Measurements from ENCODE around the gene PCK2.

The PCK2 gene

GRCh38 chr14:24074625-24075484, 19.3 kb upstream of the PCK2 start:
- in situ Hi-C loops (cut with MboI; ENCODE audit: low sequenced_read_pairs): no loop called here

GRCh38 chr14:24075485-24076301, 18.4 kb upstream of the PCK2 start:
- in situ Hi-C loops (cut with MboI; ENCODE audit: low sequenced_read_pairs): no loop called here

GRCh38 chr14:24076302-24076601, 17.9 kb upstream of the PCK2 start:
- in situ Hi-C loops (cut with MboI; ENCODE audit: low sequenced_read_pairs): no loop called here

- in situ Hi-C loops (cut with MboI; ENCODE audit: low sequenced_read_pairs): no loop called here
These were observed 17.0 kb upstream of the PCK2 start for GRCh38 chr14:24077086-24077485.

GRCh38 chr14:24078146-24078545, 16.0 kb upstream of the PCK2 start:
- in situ Hi-C loops (cut with MboI; ENCODE audit: low sequenced_read_pairs): no loop called here

GRCh38 chr14:24079491-24080141, 14.5 kb upstream of the PCK2 start:
- in situ Hi-C loops (cut with MboI; ENCODE audit: low sequenced_read_pairs): no loop called here

- in situ Hi-C loops (cut with MboI; ENCODE audit: low sequenced_read_pairs): no loop called here
These were observed 14.0 kb upstream of the PCK2 start for GRCh38 chr14:24080142-24080530.

- in situ Hi-C loops (cut with MboI; ENCODE audit: low sequenced_read_pairs): no loop called here
These were observed 13.0 kb upstream of the PCK2 start for GRCh38 chr14:24080888-24081738.

GRCh38 chr14:24081739-24082211, 12.3 kb upstream of the PCK2 start:
- in situ Hi-C loops (cut with MboI; ENCODE audit: low sequenced_read_pairs): no loop called here

GRCh38 chr14:24082411-24083080, 11.6 kb upstream of the PCK2 start:
- in situ Hi-C loops (cut with MboI; ENCODE audit: low sequenced_read_pairs): no loop called here

GRCh38 chr14:24083462-24083861, 10.6 kb upstream of the PCK2 start:
- in situ Hi-C loops (cut with MboI; ENCODE audit: low sequenced_read_pairs): no loop called here

GRCh38 chr14:24084440-24084839, 9.7 kb upstream of the PCK2 start:
- in situ Hi-C loops (cut with MboI; ENCODE audit: low sequenced_read_pairs): no loop called here

- in situ Hi-C loops (cut with MboI; ENCODE audit: low sequenced_read_pairs): no loop called here
These were observed 8.9 kb upstream of the PCK2 start for GRCh38 chr14:24085215-24085614.

GRCh38 chr14:24086193-24086955, 7.7 kb upstream of the PCK2 start:
- in situ Hi-C loops (cut with MboI; ENCODE audit: low sequenced_read_pairs): no loop called here

- in situ Hi-C loops (cut with MboI; ENCODE audit: low sequenced_read_pairs): no loop called here
These were observed 7.1 kb upstream of the PCK2 start for GRCh38 chr14:24087004-24087403.

- in situ Hi-C loops (cut with MboI; ENCODE audit: low sequenced_read_pairs): no loop called here
These were observed 6.0 kb upstream of the PCK2 start for GRCh38 chr14:24088095-24088494.

- in situ Hi-C loops (cut with MboI; ENCODE audit: low sequenced_read_pairs): loop anchor here (5.0 kb wide), 1 partner anchor 33 kb away; no protein-coding TSS in a partner anchor
These were observed 4.2 kb upstream of the PCK2 start for GRCh38 chr14:24089890-24090289.

GRCh38 chr14:24092110-24092504, 2.0 kb upstream of the PCK2 start:
- in situ Hi-C loops (cut with MboI; ENCODE audit: low sequenced_read_pairs): loop anchor here (5.0 kb wide), 1 partner anchor 35 kb away; no protein-coding TSS in a partner anchor

- in situ Hi-C loops (cut with MboI; ENCODE audit: low sequenced_read_pairs): loop anchor here (5.0 kb wide), 1 partner anchor 35 kb away; no protein-coding TSS in a partner anchor
These were observed 1.5 kb upstream of the PCK2 start for GRCh38 chr14:24092505-24093206.

All from HL-60/S4 (cell line).